Naive thymus-derived CD4-positive, alpha-beta T cell (primary cell): ENCODE data around the gene IGSF11. TPM values are rescaled to one million over a fixed set of nuclear protein-coding genes. Genes with fewer than 3 reads are reported as not detected.
"Not testable (repeated sequence)": the region's sequence is repeated elsewhere in the genome, so short reads cannot be mapped to it uniquely, and the experiment has no call there.

Experiments used
- ATAC-seq: fragments of 150-1000 bp; cut with Tn5 transposase; 2 replicates; pipeline ENCODE4 v1.10.0; 2021; ENCODE audit warnings: mild to moderate bottlenecking, moderate library complexity
- CTCF ChIA-PET: fragments of 350-600 bp; sonication (Branson Sonifier 250); formaldehyde crosslinking; loops from one replicate; lab custom pipeline; 2021; ENCODE audit warnings: antibody characterized with exemption; lab: Charles Lee
- POLR2A ChIA-PET: fragments of 350-600 bp; sonication (Branson Sonifier 250); formaldehyde crosslinking; loops from one replicate; lab custom pipeline; 2021; ENCODE audit warnings: antibody characterized with exemption, inconsistent platforms; lab: Charles Lee
- DNase-seq, 9 donors: peaks; one replicate each; pipeline versions ENCODE4 v3.0.0 to v3.0.0-alpha.2; 2020 to 2022; ENCODE audit warnings: mixed read lengths in 1 of 9
- H3K27ac ChIP-seq: one replicate; pipeline ENCODE4 v1.7.0; 2013; ENCODE audit warnings: mild to moderate bottlenecking, low read depth, low read length, moderate library complexity
- H3K27me3 ChIP-seq, 2 donors: one replicate each; pipeline ENCODE4 v1.7.0; 2013; ENCODE audit warnings: low read length in 2 of 2, mild to moderate bottlenecking in 2 of 2, moderate library complexity in 2 of 2; ENCODE audit not compliant: control insufficient read depth in 2 of 2, insufficient read depth in 2 of 2
- H3K36me3 ChIP-seq, 3 experiments: 1 replicate in 2 of 3; 2 replicates in 1 of 3; pipeline ENCODE4 v1.7.0; 2013; ENCODE audit warnings: low read length in 3 of 3, mild to moderate bottlenecking in 3 of 3, moderate library complexity in 1 of 3; ENCODE audit not compliant: insufficient read depth in 3 of 3, control insufficient read depth in 2 of 3
- H3K4me1 ChIP-seq, 2 donors: one replicate each; pipeline ENCODE4 v1.7.0; 2013; ENCODE audit warnings: low read length in 2 of 2, mild to moderate bottlenecking in 2 of 2, moderate library complexity in 1 of 2; ENCODE audit not compliant: control insufficient read depth in 2 of 2, insufficient read depth in 2 of 2
- H3K4me3 ChIP-seq: 2 replicates; pipeline ENCODE4 v1.7.0; 2013; ENCODE audit warnings: mild to moderate bottlenecking, low read length
- H3K9me3 ChIP-seq, 3 experiments: 1 replicate in 2 of 3; 2 replicates in 1 of 3; pipeline ENCODE4 v1.7.0; 2013; ENCODE audit warnings: low read length in 3 of 3; ENCODE audit not compliant: control insufficient read depth in 2 of 3
- H3K27ac Mint-ChIP-seq, 9 donors: one replicate each; pipeline ENCODE4 v1.8.0; 2020 to 2022; ENCODE audit warnings: mixed read lengths in 9 of 9, mild to moderate bottlenecking in 8 of 9, moderate library complexity in 5 of 9, inconsistent platforms in 2 of 9
- H3K27me3 Mint-ChIP-seq, 5 donors: one replicate each; pipeline ENCODE4 v1.8.0; 2021 to 2022; ENCODE audit warnings: mixed read lengths in 5 of 5, mild to moderate bottlenecking in 1 of 5
- H3K36me3 Mint-ChIP-seq, 5 donors: one replicate each; pipeline ENCODE4 v1.8.0; 2020 to 2022; ENCODE audit warnings: mixed read lengths in 5 of 5, mild to moderate bottlenecking in 3 of 5, inconsistent platforms in 1 of 5
- H3K4me1 Mint-ChIP-seq, 7 donors: one replicate each; pipeline ENCODE4 v1.8.0; 2020 to 2022; ENCODE audit warnings: mixed read lengths in 7 of 7, mild to moderate bottlenecking in 3 of 7, inconsistent platforms in 1 of 7
- H3K4me3 Mint-ChIP-seq, 10 donors: one replicate each; pipeline ENCODE4 v1.8.0; 2020 to 2022; ENCODE audit warnings: mild to moderate bottlenecking in 10 of 10, mixed read lengths in 10 of 10, moderate library complexity in 6 of 10, inconsistent platforms in 2 of 10
- H3K9me3 Mint-ChIP-seq, 11 donors: one replicate each; pipeline ENCODE4 v1.8.0; 2020 to 2022; ENCODE audit warnings: mixed read lengths in 11 of 11, mild to moderate bottlenecking in 4 of 11, inconsistent platforms in 1 of 11, moderate library complexity in 1 of 11
- intact Hi-C, 2 donors: fragments of 100-400 bp; cut with micrococcal nuclease; formaldehyde crosslinking; loops; one replicate each; pipeline ENCODE4 v1.15.1; 2023
- polyA plus RNA-seq, 2 donors: library from polyadenylated mRNA; unstranded; fragments of 300-500 nt; fragmentation: Illumina TruSeq; gene quantifications; one replicate each; pipeline ENCODE4 v1.2.3, GENCODE V29; 2021
- total RNA-seq, 6 experiments: library from RNA in 5 of 6; stranded (reverse) in 5 of 6; gene quantifications; 1 replicate in 5 of 6; 2 replicates in 1 of 6; pipeline ENCODE4 v1.2.3 and lab custom pipeline; 2021 to 2026

Gene IGSF11
- total and polyA plus RNA-seq, 7 experiments from 2014 or later: 0.15 to 0.85 (median 0.41) TPM; not detected in 1

- intact Hi-C loops: no loop called here
- ChIA-PET CTCF (no interaction called here), POLR2A (no interaction called here)
- Mint-ChIP-seq H3K27ac (no peak overlapping the region), H3K9me3 (peaks cover 4 to 21% (median 10%) of the 10 kb centered on the region in 11 donors), H3K4me1 (no peaks in the 10 kb centered on the region), H3K4me3 (no peak overlapping the region), H3K27me3 (peaks cover 5 to 34% (median 20%) of the 10 kb centered on the region in 5 donors), H3K36me3 (no peaks in the 10 kb centered on the region)
- H3K4me3 ChIP-seq: no peak overlapping the region
- ATAC-seq: no peak
- no peak overlapping the region for H3K27ac ChIP-seq
- no peaks in the 10 kb centered on the region for H3K36me3 ChIP-seq
- no peaks in the 10 kb centered on the region for H3K27me3 ChIP-seq
- H3K9me3 ChIP-seq: peaks cover 0 to 6% (median 0%) of the 10 kb centered on the region in 3 experiments
- no peak for DNase-seq
- no peaks in the 10 kb centered on the region for H3K4me1 ChIP-seq
Measured at GRCh38 chr3:118859950-118860349, 174.7 kb downstream of the IGSF11 start.

DNA sequence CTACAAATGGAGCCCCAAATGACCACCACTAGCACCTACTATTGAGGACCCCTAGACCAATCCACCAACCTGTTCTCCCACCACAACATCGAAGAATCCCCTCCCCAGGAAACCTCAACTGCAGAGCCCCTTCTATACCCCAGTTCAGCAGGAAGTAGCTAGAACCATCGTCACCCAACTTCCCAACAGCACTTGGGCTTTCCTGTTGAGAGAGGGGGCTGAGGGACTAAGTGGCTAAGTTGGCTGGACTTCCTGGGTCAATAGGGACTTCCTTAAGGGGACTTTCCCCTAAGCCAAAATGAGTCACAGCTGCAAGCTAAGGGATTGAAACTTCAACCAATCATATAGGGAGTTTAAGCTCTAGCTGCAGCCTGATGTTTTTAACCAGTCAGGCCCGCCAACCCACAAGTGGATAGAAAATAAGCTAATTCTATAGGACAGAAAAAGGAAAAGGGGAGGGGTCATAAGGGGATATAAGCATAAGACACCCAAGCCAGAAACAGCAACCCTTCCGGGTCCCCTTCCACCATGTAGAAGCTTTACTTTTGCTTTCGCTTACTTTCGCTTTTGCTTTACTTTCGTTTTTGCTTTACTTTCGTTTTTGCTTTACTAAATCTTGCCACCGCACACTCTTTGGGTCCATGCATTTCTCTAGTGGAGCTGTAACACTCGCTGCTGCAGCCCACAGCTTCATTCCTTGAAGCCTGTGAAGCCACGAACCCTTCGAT lies 183.0 kb downstream of the IGSF11 start:
- H3K9me3 ChIP-seq, H3K4me1 Mint-ChIP-seq, DNase-seq, H3K4me1 ChIP-seq, POLR2A ChIA-PET, H3K27ac ChIP-seq, H3K27me3 ChIP-seq, H3K36me3 Mint-ChIP-seq, H3K27me3 Mint-ChIP-seq, intact Hi-C loops, H3K36me3 ChIP-seq: not testable (repeated sequence)
- ATAC-seq: peak; percentile 56
- CTCF ChIA-PET: interaction anchor here (0.6 to 0.8 kb wide), 2 partner anchors 33 to 35 kb away, joined by 3 read pairs; no protein-coding TSS in a partner anchor
- Mint-ChIP-seq H3K9me3 (peaks cover 3 to 23% (median 8%) of the 10 kb centered on the region in 11 donors), H3K27ac (peak overlapping the region in 1 of 9 donors; percentile 34), H3K4me3 (peak overlapping the region in 3 of 10 donors; percentile 2 to 41 (median 28))
- H3K4me3 ChIP-seq: peak overlapping the region; percentile 34

GRCh38 chr3:118850687-118851086 lies 184.0 kb downstream of the IGSF11 start:
- POLR2A ChIA-PET: no interaction called here
- DNase-seq: no peak
- no peaks in the 10 kb centered on the region for H3K4me1 ChIP-seq
- peaks cover 0 to 4% of the 10 kb centered on the region in 2 donors for H3K27me3 ChIP-seq
- no peak for ATAC-seq
- Mint-ChIP-seq H3K4me3 (no peak overlapping the region), H3K27me3 (peaks cover 0 to 5% (median 0%) of the 10 kb centered on the region in 5 donors), H3K4me1 (peaks cover 0 to 8% (median 0%) of the 10 kb centered on the region in 7 donors), H3K36me3 (no peaks in the 10 kb centered on the region), H3K9me3 (peaks cover 0 to 20% (median 7%) of the 10 kb centered on the region in 11 donors), H3K27ac (no peak overlapping the region)
- no peak overlapping the region for H3K27ac ChIP-seq
- no peaks in the 10 kb centered on the region for H3K9me3 ChIP-seq
- no peak overlapping the region for H3K4me3 ChIP-seq
- no peaks in the 10 kb centered on the region for H3K36me3 ChIP-seq
- intact Hi-C loops: no loop called here
- CTCF ChIA-PET: no interaction called here

Other genes starting within 250 kb of the IGSF11 start
- not detected for gene TEX55, start 111.3 kb upstream of the IGSF11 start, total RNA-seq
- not detected for gene TEX55, start 111.3 kb upstream of the IGSF11 start, polyA plus RNA-seq
- not detected for gene UPK1B, start 138.8 kb upstream of the IGSF11 start, total RNA-seq
- 1 to 10 TPM in 1 of 2 donors, under 1 TPM in 1; 0.11 to 1.3 TPM for gene UPK1B, start 138.8 kb upstream of the IGSF11 start, polyA plus RNA-seq
- gene B4GALT4, start 206.0 kb upstream of the IGSF11 start, total RNA-seq: 10 to 100 TPM; 18.0 to 39.8 (median 31.9) TPM
- 10 to 100 TPM; 17.9 to 29.6 TPM for gene B4GALT4, start 206.0 kb upstream of the IGSF11 start, polyA plus RNA-seq